Mucosa of rectum (tissue), 2 donors: ENCODE measurements around the gene SLC25A42.

Experiments
- H3K27ac ChIP-seq, 2 donors: one replicate each; pipeline ENCODE4 v1.7.0; 2013; ENCODE audit warnings: inconsistent platforms in 2 of 2, low read depth in 2 of 2, low read length in 2 of 2
- H3K27me3 ChIP-seq, 2 donors: one replicate each; pipeline ENCODE4 v1.7.0; 2013; ENCODE audit warnings: low read length in 2 of 2; ENCODE audit not compliant: control insufficient read depth in 2 of 2, insufficient read depth in 2 of 2
- H3K36me3 ChIP-seq, 2 donors: one replicate each; pipeline ENCODE4 v1.7.0; 2013; ENCODE audit warnings: low read length in 2 of 2; ENCODE audit not compliant: control insufficient read depth in 2 of 2, insufficient read depth in 2 of 2
- H3K4me1 ChIP-seq, 2 donors: one replicate each; pipeline ENCODE4 v1.7.0; 2013; ENCODE audit warnings: low read length in 2 of 2, mild to moderate bottlenecking in 1 of 2; ENCODE audit not compliant: control insufficient read depth in 2 of 2, insufficient read depth in 2 of 2
- H3K4me3 ChIP-seq, 2 donors: one replicate each; pipeline ENCODE4 v1.7.0; 2013; ENCODE audit warnings: low read length in 2 of 2
- H3K9ac ChIP-seq, 2 donors: one replicate each; pipeline ENCODE4 v1.7.0; 2013; ENCODE audit warnings: low read length in 2 of 2, low read depth in 1 of 2, mild to moderate bottlenecking in 1 of 2
- H3K9me3 ChIP-seq, 2 donors: one replicate each; pipeline ENCODE4 v1.7.0; 2013; ENCODE audit warnings: low read length in 2 of 2; ENCODE audit not compliant: control insufficient read depth in 2 of 2
- donor health status: healthy.
- donor health status: Normal muscosa, but diverticular disease.

Gene SLC25A42

DNA sequence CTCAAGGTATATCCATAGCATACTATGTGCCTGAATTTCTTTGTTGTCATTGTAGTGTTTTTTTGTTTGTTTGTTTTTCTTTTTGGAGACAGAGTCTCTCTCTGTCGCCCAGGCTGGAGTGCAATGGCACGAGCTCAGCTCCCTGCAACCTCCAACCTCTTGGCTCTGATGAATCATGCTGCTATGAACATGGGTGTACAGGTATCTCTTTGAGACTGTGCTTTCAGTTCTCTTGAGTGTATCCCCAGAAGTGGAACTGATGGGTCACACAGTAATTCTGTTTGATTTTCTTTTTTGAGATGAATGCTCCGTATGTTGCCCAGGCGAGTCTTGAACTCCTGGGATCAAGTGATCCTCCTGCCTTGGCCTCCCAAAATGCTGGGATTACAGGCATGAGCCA lies 13.7 kb upstream of the SLC25A42 start:
- H3K27me3 ChIP-seq = no peaks in the 10 kb centered on the region
- no peak overlapping the region for H3K9ac ChIP-seq
- H3K27ac ChIP-seq = no peak overlapping the region
- peaks cover 12 to 35% of the 10 kb centered on the region in 2 donors for H3K36me3 ChIP-seq
- no peak overlapping the region for H3K4me3 ChIP-seq
- no peaks in the 10 kb centered on the region for H3K9me3 ChIP-seq
- no peaks in the 10 kb centered on the region for H3K4me1 ChIP-seq

DNA sequence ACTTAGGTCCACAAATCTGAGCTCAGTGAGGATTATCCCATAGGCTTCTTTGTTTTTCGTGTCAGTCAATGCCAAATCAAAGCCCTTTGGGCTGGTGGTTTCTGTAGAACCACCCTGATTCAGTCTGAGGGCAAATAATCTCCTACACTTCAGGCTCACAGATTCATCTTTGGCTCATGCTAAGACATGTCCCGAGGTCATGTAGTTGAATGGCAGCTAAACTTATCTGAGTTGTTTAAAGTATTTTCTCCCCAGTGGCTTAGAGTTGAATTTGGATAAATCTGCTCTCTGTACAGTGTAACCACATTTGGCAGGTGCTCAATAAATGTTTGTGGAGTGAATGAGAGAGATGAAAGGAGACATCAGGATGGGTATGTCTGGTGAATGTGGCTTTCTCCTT lies 13.1 kb upstream of the SLC25A42 start:
- peaks cover 12 to 38% of the 10 kb centered on the region in 2 donors for H3K36me3 ChIP-seq
- H3K27ac ChIP-seq = no peak overlapping the region
- H3K9me3 ChIP-seq = no peaks in the 10 kb centered on the region

DNA sequence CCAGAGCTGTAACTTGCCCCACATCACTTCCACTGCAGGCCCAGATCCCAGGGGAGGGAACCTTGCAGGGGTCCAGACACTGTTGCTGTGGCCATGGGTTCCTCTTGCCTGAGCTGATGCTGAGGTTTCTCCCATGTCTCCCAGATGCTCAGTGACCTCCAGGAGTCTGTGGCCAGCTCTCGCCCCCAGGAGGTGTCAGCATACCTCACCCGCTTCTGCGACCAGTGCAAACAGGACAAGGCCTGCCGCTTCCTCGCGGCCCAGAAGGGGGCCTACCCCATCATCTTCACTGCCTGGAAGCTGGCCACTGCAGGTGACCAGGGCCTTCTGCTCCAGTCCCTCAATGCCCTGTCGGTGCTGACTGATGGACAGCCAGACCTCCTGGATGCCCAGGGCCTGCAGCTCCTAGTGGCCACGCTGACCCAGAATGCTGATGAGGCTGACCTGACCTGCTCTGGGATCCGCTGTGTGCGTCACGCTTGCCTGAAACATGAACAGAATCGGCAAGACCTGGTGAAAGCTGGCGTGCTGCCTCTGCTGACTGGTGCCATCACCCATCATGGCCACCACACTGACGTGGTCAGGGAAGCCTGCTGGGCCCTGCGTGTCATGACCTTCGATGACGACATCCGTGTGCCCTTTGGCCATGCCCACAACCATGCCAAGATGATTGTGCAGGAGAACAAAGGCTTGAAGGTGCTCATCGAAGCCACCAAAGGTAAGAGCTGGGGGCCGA lies 12.1 kb upstream of the SLC25A42 start:
- Histone ChIP-seq H3K27me3 (no peaks in the 10 kb centered on the region), H3K4me1 (no peaks in the 10 kb centered on the region), H3K36me3 (peaks cover 12 to 41% of the 10 kb centered on the region in 2 donors), H3K9ac (no peak overlapping the region), H3K27ac (no peak overlapping the region), H3K4me3 (no peak overlapping the region), H3K9me3 (no peaks in the 10 kb centered on the region)

More for the DNA sequence above, 13.1 kb upstream of the SLC25A42 start:
- Histone ChIP-seq H3K4me1 (no peaks in the 10 kb centered on the region), H3K4me3 (no peak overlapping the region), H3K9ac (no peak overlapping the region), H3K27me3 (no peaks in the 10 kb centered on the region)

DNA sequence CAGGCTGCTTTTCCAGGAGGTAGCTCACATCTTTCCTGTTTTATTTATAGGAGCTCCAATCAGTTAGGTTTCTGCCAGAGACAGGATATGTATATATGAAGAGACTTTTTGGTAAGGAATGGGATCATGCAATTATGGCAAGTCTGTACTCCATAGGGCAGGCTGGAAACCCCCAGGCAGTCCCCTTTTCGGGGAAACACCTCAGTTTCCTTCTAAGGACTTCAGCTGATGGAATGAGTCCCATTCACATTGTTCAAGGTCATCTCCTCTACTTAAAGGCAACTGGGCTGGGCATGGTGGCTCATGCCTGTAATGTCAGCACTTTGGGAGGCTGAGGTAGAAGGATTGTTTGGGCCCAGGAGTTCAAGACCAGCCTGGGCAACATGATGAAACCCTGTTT lies 10.9 kb upstream of the SLC25A42 start:
- no peaks in the 10 kb centered on the region for H3K4me1 ChIP-seq
- H3K9ac ChIP-seq = no peak overlapping the region

DNA sequence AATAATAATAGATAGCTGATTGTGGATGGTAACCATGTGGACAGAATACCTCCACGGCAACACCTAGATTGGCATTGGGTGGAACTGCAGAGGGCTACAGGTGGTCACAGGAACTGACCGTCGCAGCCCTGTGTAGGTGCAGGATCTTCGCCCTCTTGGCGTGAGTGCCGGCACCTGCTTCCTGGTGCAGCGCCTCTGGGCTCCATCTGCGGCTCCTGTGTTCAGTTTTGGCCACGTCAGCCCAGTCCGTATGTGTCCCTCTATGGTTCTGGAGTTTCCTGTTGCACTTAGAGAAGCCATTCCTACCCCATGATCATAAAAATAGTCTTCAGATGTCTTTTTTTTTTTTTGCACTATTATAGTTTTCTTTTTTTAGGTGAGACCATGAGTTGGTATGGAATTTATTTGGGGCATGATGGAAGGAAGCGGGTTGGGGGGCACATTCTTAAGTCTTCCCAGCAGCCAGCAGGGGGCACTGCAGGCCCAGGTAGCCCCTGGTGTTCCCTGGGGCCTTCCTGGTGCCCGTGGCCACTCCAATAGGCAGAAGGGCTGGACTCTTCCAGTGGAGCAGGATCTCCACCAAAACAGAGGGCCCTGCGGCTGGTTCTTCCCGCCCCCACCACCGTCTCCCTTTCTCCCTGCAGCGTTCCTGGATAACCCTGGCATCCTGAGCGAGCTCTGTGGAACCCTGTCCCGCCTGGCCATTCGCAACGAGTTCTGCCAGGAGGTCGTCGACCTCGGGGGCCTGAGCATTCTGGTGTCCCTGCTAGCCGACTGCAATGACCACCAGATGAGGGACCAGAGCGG lies 10.1 kb upstream of the SLC25A42 start:
- Histone ChIP-seq H3K4me3 (no peak overlapping the region), H3K36me3 (peaks cover 19 to 52% of the 10 kb centered on the region in 2 donors), H3K27ac (no peak overlapping the region), H3K9ac (no peak overlapping the region), H3K27me3 (no peaks in the 10 kb centered on the region), H3K9me3 (no peaks in the 10 kb centered on the region), H3K4me1 (no peaks in the 10 kb centered on the region)

More for the DNA sequence above, 10.9 kb upstream of the SLC25A42 start:
- Histone ChIP-seq H3K36me3 (peaks cover 16 to 47% of the 10 kb centered on the region in 2 donors), H3K9me3 (no peaks in the 10 kb centered on the region), H3K27me3 (no peaks in the 10 kb centered on the region), H3K4me3 (no peak overlapping the region), H3K27ac (no peak overlapping the region)

DNA sequence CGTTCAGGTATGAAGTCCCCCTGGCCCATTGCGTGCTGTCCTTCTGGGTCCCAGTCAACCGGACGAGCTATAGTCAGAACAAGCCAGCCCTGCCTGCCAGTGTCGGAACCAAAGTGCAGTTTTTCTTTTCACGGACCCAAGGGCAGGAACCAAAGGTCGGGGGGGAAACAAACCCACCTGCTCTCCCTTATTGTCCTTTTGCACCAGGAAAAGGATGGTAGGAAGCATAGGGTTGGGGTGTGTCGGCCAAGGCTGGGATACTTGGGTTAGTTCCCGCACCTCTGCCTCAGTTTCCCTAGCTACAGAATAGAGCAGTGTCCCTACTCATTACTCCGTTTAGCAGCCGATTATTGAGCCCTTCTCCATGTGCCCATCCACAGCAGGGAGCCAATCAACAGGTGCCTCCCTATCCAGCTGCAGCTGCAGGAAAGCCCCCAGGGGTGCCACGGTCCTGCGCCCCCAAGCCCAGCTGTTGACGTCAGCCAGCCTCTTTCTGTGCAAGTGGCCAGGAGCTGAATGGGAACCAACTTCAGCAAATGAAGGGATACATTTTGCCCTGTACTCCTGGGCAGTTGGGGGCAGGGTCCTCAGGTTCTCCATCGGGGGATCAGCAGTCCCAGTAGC lies 9.4 kb upstream of the SLC25A42 start:
- Histone ChIP-seq H3K9ac (no peak overlapping the region), H3K36me3 (peaks cover 19 to 56% of the 10 kb centered on the region in 2 donors), H3K4me1 (no peaks in the 10 kb centered on the region), H3K9me3 (no peaks in the 10 kb centered on the region), H3K27ac (no peak overlapping the region), H3K27me3 (no peaks in the 10 kb centered on the region), H3K4me3 (no peak overlapping the region)

DNA sequence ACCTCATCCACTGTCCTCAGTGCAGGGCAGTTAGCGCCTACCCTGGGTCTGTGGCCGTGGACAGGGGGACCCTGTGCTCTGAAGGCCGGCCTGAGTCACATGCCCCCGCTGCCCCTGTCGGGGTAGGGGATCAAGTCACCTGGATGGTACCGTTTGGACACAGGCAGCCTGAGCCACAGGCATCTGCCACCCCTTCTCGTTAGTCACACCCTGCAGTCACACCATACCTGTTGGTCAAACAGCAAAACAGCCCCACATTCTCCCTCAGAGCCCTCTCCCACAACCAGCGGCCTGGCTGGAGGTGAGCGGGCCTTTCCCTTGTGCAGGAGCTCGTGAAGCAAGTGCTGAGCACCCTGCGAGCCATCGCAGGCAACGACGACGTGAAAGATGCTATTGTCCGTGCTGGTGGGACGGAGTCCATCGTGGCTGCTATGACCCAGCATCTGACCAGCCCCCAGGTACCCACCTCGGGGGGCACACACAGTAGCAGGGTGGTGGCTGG lies 8.8 kb upstream of the SLC25A42 start:
- Histone ChIP-seq H3K4me3 (no peak overlapping the region), H3K9me3 (no peaks in the 10 kb centered on the region), H3K27me3 (no peaks in the 10 kb centered on the region), H3K27ac (no peak overlapping the region), H3K9ac (no peak overlapping the region), H3K36me3 (peaks cover 19 to 54% of the 10 kb centered on the region in 2 donors), H3K4me1 (no peaks in the 10 kb centered on the region)

DNA sequence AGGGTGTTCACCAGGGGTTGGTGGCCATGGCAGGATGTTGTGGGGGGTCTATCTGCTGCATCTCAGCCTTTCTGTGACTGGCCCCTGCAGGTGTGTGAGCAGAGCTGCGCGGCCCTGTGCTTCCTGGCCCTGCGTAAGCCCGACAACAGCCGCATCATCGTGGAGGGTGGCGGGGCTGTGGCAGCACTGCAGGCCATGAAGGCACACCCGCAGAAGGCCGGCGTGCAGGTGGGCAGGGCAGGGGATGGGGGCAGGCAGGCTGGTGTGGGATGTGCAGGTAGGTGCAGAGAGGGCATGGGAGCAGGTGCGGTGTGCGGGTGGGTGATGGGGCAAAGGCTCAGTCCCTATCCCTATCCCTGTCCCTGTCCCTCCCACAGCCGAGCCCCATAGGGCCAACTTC lies 8.1 kb upstream of the SLC25A42 start:
- no peak overlapping the region for H3K4me3 ChIP-seq
- H3K9ac ChIP-seq = no peak overlapping the region
- no peaks in the 10 kb centered on the region for H3K4me1 ChIP-seq
- H3K27me3 ChIP-seq = no peaks in the 10 kb centered on the region
- H3K27ac ChIP-seq = no peak overlapping the region
- peaks cover 19 to 51% of the 10 kb centered on the region in 2 donors for H3K36me3 ChIP-seq
- no peaks in the 10 kb centered on the region for H3K9me3 ChIP-seq

DNA sequence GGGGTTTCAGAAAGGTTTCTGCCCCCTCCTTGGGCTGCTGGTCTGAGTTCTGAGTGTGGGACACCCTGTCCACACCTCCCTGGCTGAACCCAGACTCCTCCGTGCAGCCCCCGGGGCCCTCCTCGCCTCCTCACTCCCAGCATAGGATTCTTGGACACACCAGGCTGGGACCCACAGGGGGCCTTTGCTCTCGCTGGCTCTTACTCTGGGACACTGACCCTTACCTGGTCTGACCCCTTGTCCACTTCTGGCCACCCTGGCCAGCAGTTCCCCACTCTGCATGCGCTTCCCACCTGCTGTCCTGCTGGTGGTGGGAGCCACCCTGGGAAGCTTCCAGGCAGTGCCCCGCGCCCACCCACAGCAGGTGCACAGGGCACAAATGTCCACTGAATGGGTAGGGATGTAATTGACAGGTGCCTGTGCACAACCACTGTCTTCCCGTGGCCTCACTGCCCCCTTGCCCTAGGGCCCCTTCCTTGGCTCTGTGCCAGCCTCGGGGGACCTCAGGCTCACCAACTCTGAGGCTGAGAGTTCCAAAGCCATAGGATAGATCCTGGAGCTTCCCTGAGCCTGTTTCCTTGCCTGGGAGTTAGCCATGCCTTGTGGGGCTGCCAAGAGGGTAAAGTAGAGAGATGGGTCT lies 7.0 kb upstream of the SLC25A42 start:
- no peak overlapping the region for H3K4me3 ChIP-seq
- H3K9ac ChIP-seq = no peak overlapping the region
- peaks cover 16 to 44% of the 10 kb centered on the region in 2 donors for H3K36me3 ChIP-seq
- no peaks in the 10 kb centered on the region for H3K27me3 ChIP-seq
- peaks cover 0 to 5% of the 10 kb centered on the region in 2 donors for H3K4me1 ChIP-seq
- H3K9me3 ChIP-seq = no peaks in the 10 kb centered on the region
- no peak overlapping the region for H3K27ac ChIP-seq
